Neuron (in vitro differentiated cells): ENCODE measurements around the gene MS4A15.
"Not testable (repeated sequence)": the region's sequence is repeated elsewhere in the genome, so short reads cannot be mapped to it uniquely, and the experiment has no call there.

Experiments
- H2AFZ ChIP-seq: one replicate; pipeline ENCODE4 v1.6.1; 2013; ENCODE audit warnings: low read depth, mild to moderate bottlenecking, inconsistent platforms, low read length, moderate library complexity
- H3K27me3 ChIP-seq: one replicate; pipeline ENCODE4 v1.6.1; 2013; ENCODE audit warnings: low read length; ENCODE audit not compliant: insufficient read depth
- H3K36me3 ChIP-seq: one replicate; pipeline ENCODE4 v1.6.1; 2013; ENCODE audit warnings: low read length; ENCODE audit not compliant: insufficient read depth
- H3K4me1 ChIP-seq: one replicate; pipeline ENCODE4 v1.6.1; 2013; ENCODE audit warnings: low read length; ENCODE audit not compliant: insufficient read depth
- H3K4me3 ChIP-seq: 2 replicates; pipeline ENCODE4 v1.5.1; 2013; ENCODE audit warnings: mild to moderate bottlenecking, low read length, moderate library complexity
- H3K9me3 ChIP-seq: one replicate; pipeline ENCODE4 v1.6.1; 2013; ENCODE audit warnings: low read length

MS4A15 gene

GRCh38 chr11:60756307-60757032 is at the start of gene MS4A15:
Gene MS4A15, plus strand, starts transcription at chr11:60756867. Its CDS starts 6,867 bp downstream, at chr11:60763734.
- H3K4me1 ChIP-seq = no peaks in the 10 kb centered on the region
- H3K36me3 ChIP-seq = no peaks in the 10 kb centered on the region
- no peaks in the 10 kb centered on the region for H3K9me3 ChIP-seq
- no peaks in the 10 kb centered on the region for H3K27me3 ChIP-seq
- H2AFZ ChIP-seq = no peak within 1 kb of the TSS
- H3K4me3 ChIP-seq = no peak within 1 kb of the TSS

GRCh38 chr11:60706931-60707330 is 49.7 kb upstream of the MS4A15 start:
- H3K36me3 ChIP-seq = no peaks in the 10 kb centered on the region
- no peaks in the 10 kb centered on the region for H3K9me3 ChIP-seq
- no peaks in the 10 kb centered on the region for H3K4me1 ChIP-seq
- H3K4me3 ChIP-seq = no peak overlapping the region
- no peaks in the 10 kb centered on the region for H3K27me3 ChIP-seq
- no peak overlapping the region for H2AFZ ChIP-seq

- Histone ChIP-seq H3K36me3 (no peaks in the 10 kb centered on the region), H2AFZ (no peak overlapping the region), H3K4me3 (no peak overlapping the region), H3K4me1 (no peaks in the 10 kb centered on the region), H3K27me3 (no peaks in the 10 kb centered on the region), H3K9me3 (no peaks in the 10 kb centered on the region)
These were observed 46.2 kb upstream of the MS4A15 start for GRCh38 chr11:60710482-60710881.

DNA sequence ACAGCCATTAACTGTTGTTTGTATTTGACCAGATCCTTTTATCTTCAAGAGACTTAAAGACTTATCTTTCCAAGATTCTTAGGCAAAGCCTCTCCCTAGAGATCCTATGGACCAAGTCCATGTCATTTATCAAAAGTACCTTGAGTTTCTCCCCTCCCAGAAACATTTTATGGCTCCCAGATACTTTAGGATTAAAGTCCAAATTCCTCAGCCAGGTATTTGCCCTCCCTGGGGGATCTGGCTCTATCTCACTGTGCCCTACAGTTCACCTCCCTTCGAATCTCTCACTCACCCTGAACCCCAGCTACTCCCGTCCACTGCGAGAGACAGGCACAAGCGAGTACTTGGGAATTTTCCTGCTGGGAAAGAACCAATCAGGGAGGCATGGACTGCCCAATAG is 45.4 kb upstream of the MS4A15 start:
- Histone ChIP-seq H2AFZ (no peak overlapping the region), H3K4me1 (no peaks in the 10 kb centered on the region), H3K4me3 (no peak overlapping the region), H3K27me3 (no peaks in the 10 kb centered on the region), H3K9me3 (no peaks in the 10 kb centered on the region), H3K36me3 (no peaks in the 10 kb centered on the region)

DNA sequence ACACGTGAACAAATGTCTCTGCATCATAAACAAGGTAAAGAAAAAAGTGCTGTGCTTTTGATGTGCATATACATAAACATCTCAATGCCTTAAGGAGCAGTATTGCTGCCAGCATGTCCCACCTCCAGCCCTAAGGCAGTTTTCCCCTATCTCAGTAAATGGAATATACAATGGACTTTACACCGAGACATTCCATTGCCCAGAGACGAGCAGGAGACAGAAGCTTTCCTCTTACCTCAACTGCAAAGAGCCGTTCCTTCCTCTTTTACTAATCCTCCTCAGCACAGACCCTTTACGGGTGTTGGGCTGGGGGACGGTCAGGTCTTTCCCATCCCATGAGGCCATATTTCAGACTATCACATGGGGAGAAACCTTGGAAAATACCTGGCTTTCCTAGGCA is 43.2 kb upstream of the MS4A15 start:
- H2AFZ ChIP-seq, H3K27me3 ChIP-seq, H3K36me3 ChIP-seq, H3K4me3 ChIP-seq, H3K9me3 ChIP-seq, H3K4me1 ChIP-seq: not testable (repeated sequence)

- Histone ChIP-seq H3K4me1 (no peaks in the 10 kb centered on the region), H3K4me3 (no peak overlapping the region), H3K27me3 (no peaks in the 10 kb centered on the region), H3K9me3 (no peaks in the 10 kb centered on the region), H2AFZ (no peak overlapping the region), H3K36me3 (no peaks in the 10 kb centered on the region)
These were observed 38.7 kb upstream of the MS4A15 start for GRCh38 chr11:60717956-60718355.

- Histone ChIP-seq H3K4me3 (no peak overlapping the region), H2AFZ (no peak overlapping the region), H3K4me1 (no peaks in the 10 kb centered on the region), H3K9me3 (no peaks in the 10 kb centered on the region), H3K36me3 (no peaks in the 10 kb centered on the region), H3K27me3 (no peaks in the 10 kb centered on the region)
These were observed 37.9 kb upstream of the MS4A15 start for GRCh38 chr11:60718524-60719316.

- no peaks in the 10 kb centered on the region for H3K4me1 ChIP-seq
- H3K4me3 ChIP-seq = no peak overlapping the region
- H3K36me3 ChIP-seq = no peaks in the 10 kb centered on the region
- H2AFZ ChIP-seq = no peak overlapping the region
- H3K27me3 ChIP-seq = no peaks in the 10 kb centered on the region
- no peaks in the 10 kb centered on the region for H3K9me3 ChIP-seq
These were observed 37.3 kb upstream of the MS4A15 start for GRCh38 chr11:60719391-60719790.

GRCh38 chr11:60720460-60720859 is 36.2 kb upstream of the MS4A15 start:
- Histone ChIP-seq H3K4me1 (no peaks in the 10 kb centered on the region), H2AFZ (no peak overlapping the region), H3K9me3 (no peaks in the 10 kb centered on the region), H3K36me3 (no peaks in the 10 kb centered on the region), H3K4me3 (no peak overlapping the region), H3K27me3 (no peaks in the 10 kb centered on the region)

GRCh38 chr11:60724420-60724819 is 32.2 kb upstream of the MS4A15 start, which contains the start of gene MS4A18:
Gene MS4A18, plus strand, starts transcription at chr11:60724720.
- Histone ChIP-seq H3K27me3 (no peaks in the 10 kb centered on the region), H3K9me3 (no peaks in the 10 kb centered on the region), H3K36me3 (no peaks in the 10 kb centered on the region), H3K4me1 (no peaks in the 10 kb centered on the region), H2AFZ (no peak within 1 kb of the TSS), H3K4me3 (no peak within 1 kb of the TSS)

DNA sequence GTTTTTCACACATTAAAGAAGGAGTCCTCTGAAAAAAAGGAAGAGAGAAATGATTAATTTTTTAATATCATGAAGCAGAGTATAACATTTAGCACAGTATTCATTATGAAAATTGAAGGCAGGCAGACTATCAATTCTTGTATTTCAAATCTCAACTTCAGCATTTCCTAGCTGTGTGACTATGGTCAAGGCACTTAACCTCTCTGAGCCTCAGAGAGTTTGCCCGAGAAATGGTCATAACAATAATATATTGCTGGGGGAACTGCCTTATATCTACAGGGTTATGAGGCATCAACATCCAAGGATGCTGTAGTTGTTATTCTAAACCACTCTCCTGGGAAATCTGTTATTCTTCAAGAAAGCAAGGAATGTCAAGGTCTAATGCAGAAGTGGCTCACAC is 31.1 kb upstream of the MS4A15 start:
- H2AFZ ChIP-seq = no peak overlapping the region
- peaks cover 4% of the 10 kb centered on the region for H3K27me3 ChIP-seq
- no peaks in the 10 kb centered on the region for H3K36me3 ChIP-seq
- H3K4me3 ChIP-seq = no peak overlapping the region
- no peaks in the 10 kb centered on the region for H3K9me3 ChIP-seq
- H3K4me1 ChIP-seq = no peaks in the 10 kb centered on the region

- H3K4me3 ChIP-seq = no peak overlapping the region
- no peak overlapping the region for H2AFZ ChIP-seq
- H3K36me3 ChIP-seq = no peaks in the 10 kb centered on the region
- H3K27me3 ChIP-seq = peaks cover 7% of the 10 kb centered on the region
- no peaks in the 10 kb centered on the region for H3K4me1 ChIP-seq
- H3K9me3 ChIP-seq = no peaks in the 10 kb centered on the region
These were observed 25.1 kb upstream of the MS4A15 start for GRCh38 chr11:60731586-60731985.

DNA sequence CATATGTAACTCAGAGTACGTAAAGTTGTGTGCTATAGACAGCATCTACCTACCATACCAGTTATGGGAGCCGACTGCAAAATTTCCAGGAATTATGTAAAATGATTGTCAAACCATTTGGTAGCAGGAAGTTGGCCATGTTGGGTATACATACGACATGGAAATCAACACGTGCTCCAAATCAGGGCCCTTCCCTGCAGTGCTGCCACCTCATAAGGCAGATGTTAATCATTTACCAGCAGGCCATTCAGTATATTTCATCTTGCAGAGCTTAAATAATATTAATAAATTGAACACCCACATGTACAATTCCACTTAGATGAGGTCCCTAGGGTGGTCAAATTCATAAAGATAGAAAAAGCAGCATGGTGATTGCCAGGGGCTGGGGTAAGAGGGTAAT is 22.4 kb upstream of the MS4A15 start:
- H3K9me3 ChIP-seq = no peaks in the 10 kb centered on the region
- peaks cover 10% of the 10 kb centered on the region for H3K27me3 ChIP-seq
- H3K4me1 ChIP-seq = no peaks in the 10 kb centered on the region
- no peaks in the 10 kb centered on the region for H3K36me3 ChIP-seq
- H2AFZ ChIP-seq = no peak overlapping the region
- H3K4me3 ChIP-seq = no peak overlapping the region
